Measurements from ENCODE around the gene ADD3. TPM values are rescaled to one million over a fixed set of nuclear protein-coding genes. Genes with fewer than 3 reads are reported as not detected.
A peak's percentile ranks its signal among the peaks of the same experiment; 100 is the strongest.
"Not testable (repeated sequence)": the region's sequence is repeated elsewhere in the genome, so short reads cannot be mapped to it uniquely, and the experiment has no call there.

The ADD3 gene
- total RNA-seq, 1 experiment from 2014 or later: 14.1 TPM

DNA sequence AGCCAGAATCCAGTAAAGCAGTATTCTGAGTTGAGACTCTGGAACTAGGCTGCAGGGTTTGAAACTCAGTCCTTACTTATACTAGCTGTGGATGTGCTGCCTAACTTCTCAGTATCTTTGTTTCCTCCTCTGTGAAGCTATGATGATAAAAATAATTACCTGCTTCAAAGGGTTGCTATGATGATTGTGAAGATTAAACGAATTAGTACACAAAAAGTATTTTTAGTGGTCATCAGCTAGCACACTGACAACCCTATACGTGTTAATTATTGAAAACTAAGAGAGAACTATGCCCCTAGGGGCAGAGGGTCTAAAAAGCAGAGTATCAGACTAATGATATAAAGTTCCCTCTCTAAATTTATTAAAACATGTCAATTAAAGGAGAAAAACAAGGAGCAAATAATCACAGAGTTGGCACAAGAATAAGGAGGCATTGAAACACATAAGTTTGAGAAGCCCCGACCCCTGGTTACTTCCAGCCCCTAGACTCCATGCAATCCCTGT, 34.4 kb upstream of the ADD3 start:
- H3K36me3 ChIP-seq: no peaks in the 10 kb centered on the region
- H3K27me3 ChIP-seq: no peaks in the 10 kb centered on the region
- no peaks in the 10 kb centered on the region for H3K9me3 ChIP-seq
- no peak for DNase-seq
- no peak overlapping the region for H3K4me3 ChIP-seq

DNA sequence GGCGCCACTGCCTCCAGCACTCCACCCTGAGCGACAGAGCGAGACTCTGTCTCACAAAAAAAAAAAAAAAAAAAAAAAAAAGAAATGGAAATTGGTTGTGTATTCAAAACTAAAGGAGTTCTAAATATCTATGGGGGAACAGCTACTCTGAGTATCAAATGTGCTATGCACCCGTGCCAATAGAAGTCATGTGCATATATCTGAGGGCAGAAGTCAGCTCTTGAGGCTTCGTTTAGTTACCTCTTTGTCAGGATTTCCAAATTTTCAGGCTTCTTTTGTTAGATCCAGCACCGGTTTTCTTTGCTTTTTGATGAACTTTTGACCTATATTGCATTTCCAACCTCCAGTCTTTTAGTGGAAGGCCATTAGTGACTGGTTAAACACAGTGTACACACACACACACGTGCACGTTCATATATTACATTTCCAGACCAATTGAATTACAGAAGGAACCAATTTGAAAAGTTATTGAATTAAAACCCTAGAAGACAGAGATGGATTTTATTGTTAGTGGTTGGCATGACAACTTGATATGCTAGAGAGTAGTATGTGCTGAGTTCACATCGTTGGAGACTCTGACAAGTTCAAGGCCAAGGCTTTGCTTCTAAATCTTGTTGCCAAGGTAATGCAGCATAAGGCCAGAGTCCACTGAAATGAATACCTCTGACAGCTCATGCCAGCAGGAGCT, 33.1 kb upstream of the ADD3 start:
- DNase-seq: no peak
- H3K36me3 ChIP-seq: no peaks in the 10 kb centered on the region

DNA sequence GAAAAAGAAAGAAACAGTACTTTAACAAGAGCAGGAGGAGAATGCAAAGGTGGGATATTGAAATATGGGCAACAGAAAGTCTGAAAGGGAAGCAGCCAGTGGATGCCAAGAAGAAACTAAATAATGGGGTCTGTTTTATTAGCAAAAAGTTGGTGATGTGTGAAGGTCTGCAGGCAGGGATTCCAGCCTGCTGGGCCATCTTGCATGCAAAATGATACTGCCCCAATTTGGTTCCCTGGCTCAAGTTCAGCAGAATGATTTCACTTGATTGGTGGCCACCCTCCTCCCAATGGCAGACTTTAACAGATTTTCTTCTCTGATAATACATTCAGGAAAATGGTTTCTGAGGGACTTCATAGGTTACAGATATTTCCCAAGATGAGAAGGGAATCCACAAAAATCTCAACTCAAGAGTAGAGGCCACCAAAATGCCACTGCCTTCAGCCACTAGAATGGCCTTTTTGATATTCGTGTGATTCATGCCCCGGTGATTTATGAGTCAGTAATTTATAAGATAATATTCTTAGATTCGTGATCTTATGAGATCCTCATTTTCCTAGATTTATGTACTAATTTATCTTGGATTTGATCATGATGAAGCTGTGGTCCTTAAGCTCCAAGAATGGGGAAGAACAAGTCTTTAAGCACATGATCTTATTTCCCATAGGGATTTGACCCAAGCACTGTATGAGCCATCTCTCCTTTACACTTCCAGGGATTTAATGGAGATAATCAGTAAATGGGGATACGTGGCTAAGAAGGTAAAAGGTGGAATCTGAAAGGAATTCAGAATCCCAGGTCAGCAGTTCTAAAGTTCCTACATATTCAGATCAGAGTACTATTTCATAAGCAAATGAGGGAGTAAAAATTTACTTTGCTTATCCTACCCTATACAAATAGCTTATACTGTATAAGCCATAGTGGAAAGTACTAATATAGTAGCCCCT, 32.3 kb upstream of the ADD3 start:
- Histone ChIP-seq H3K27me3 (no peaks in the 10 kb centered on the region), H3K9me3 (no peaks in the 10 kb centered on the region), H3K36me3 (no peaks in the 10 kb centered on the region), H3K4me3 (no peak overlapping the region)
- DNase-seq: no peak

More for the DNA sequence above, 33.1 kb upstream of the ADD3 start:
- H3K9me3 ChIP-seq: no peaks in the 10 kb centered on the region
- no peak overlapping the region for H3K4me3 ChIP-seq
- H3K27me3 ChIP-seq: no peaks in the 10 kb centered on the region

DNA sequence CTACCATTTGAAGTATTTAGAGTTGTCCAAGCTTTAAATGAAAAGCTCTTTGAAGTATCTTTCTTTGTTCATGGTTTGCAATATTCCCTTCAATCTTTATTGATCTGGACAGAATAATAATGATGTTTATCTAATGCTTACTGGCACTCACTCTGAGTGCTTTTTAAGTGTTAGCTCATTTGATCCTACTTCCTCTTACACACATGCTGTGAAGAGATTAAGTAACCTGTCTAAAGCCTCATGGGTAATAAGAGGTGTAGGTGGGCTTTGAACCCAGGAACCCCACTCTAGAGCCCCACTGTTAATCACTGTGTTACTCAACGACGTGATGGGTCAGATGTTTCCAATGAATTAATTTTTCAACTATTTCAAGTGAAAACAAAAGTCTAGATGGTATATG, 31.1 kb upstream of the ADD3 start:
- Histone ChIP-seq H3K4me3 (no peak overlapping the region), H3K9me3 (no peaks in the 10 kb centered on the region), H3K27me3 (no peaks in the 10 kb centered on the region), H3K36me3 (no peaks in the 10 kb centered on the region)
- no peak for DNase-seq

GRCh38 chr10:109977382-109977806, 30.4 kb upstream of the ADD3 start:
- no peaks in the 10 kb centered on the region for H3K36me3 ChIP-seq
- no peaks in the 10 kb centered on the region for H3K27me3 ChIP-seq
- H3K9me3 ChIP-seq: no peaks in the 10 kb centered on the region
- no peak for DNase-seq
- H3K4me3 ChIP-seq: no peak overlapping the region

- peak; percentile 47 for DNase-seq
These were observed 29.3 kb upstream of the ADD3 start for GRCh38 chr10:109978481-109978880.

GRCh38 chr10:109979215-109979614, 28.6 kb upstream of the ADD3 start:
- no peak for DNase-seq
- Histone ChIP-seq H3K36me3 (no peaks in the 10 kb centered on the region), H3K9me3 (no peaks in the 10 kb centered on the region), H3K27me3 (no peaks in the 10 kb centered on the region), H3K4me3 (no peak overlapping the region)

More at GRCh38 chr10:109978481-109978880, 29.3 kb upstream of the ADD3 start:
- Histone ChIP-seq H3K4me3 (no peak overlapping the region), H3K36me3 (no peaks in the 10 kb centered on the region), H3K27me3 (no peaks in the 10 kb centered on the region), H3K9me3 (no peaks in the 10 kb centered on the region)

- H3K4me3 ChIP-seq: no peak overlapping the region
- H3K36me3 ChIP-seq: no peaks in the 10 kb centered on the region
- peak; percentile 2 for DNase-seq
- H3K9me3 ChIP-seq: no peaks in the 10 kb centered on the region
- H3K27me3 ChIP-seq: no peaks in the 10 kb centered on the region
These were observed 26.1 kb upstream of the ADD3 start for GRCh38 chr10:109981650-109982049.

- H3K4me3 ChIP-seq: no peak overlapping the region
- no peak for DNase-seq
- H3K36me3 ChIP-seq: no peaks in the 10 kb centered on the region
- H3K27me3 ChIP-seq: no peaks in the 10 kb centered on the region
- H3K9me3 ChIP-seq: no peaks in the 10 kb centered on the region
These were observed 25.7 kb upstream of the ADD3 start for GRCh38 chr10:109982123-109982522.

- DNase-seq: no peak
- H3K4me3 ChIP-seq: no peak overlapping the region
- no peaks in the 10 kb centered on the region for H3K27me3 ChIP-seq
- no peaks in the 10 kb centered on the region for H3K9me3 ChIP-seq
- H3K36me3 ChIP-seq: no peaks in the 10 kb centered on the region
These were observed 25.0 kb upstream of the ADD3 start for GRCh38 chr10:109982812-109983211.

DNA sequence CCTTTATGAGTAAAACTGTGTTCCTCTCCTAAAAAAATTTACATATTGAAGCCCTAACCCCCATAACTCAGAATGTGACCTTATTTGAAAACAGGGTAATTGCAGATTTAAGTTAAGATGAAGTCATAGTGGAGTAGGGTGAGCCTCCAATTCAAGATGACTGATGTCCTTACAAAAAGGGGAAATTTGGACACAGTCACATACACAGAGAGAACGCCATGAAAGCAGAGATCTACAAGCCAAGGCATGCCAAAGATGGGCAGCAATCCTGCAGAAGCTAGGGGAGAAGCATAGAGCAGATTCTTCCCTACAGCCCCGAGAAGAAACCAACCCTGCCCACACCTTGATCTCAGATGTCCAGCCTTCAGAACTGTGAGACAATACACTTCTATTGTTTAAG, 23.8 kb upstream of the ADD3 start:
- no peaks in the 10 kb centered on the region for H3K36me3 ChIP-seq
- H3K9me3 ChIP-seq: no peaks in the 10 kb centered on the region
- H3K27me3 ChIP-seq: no peaks in the 10 kb centered on the region
- DNase-seq: no peak
- no peak overlapping the region for H3K4me3 ChIP-seq

GRCh38 chr10:109985768-109986167, 22.0 kb upstream of the ADD3 start:
- not testable (repeated sequence) for H3K27me3 ChIP-seq, H3K4me3 ChIP-seq, H3K9me3 ChIP-seq, H3K36me3 ChIP-seq, DNase-seq

GRCh38 chr10:109987452-109988211, 20.2 kb upstream of the ADD3 start:
- H3K36me3 ChIP-seq: no peaks in the 10 kb centered on the region
- no peak overlapping the region for H3K4me3 ChIP-seq
- H3K9me3 ChIP-seq: no peaks in the 10 kb centered on the region
- no peaks in the 10 kb centered on the region for H3K27me3 ChIP-seq
- no peak for DNase-seq

GRCh38 chr10:109988212-109988596, 19.6 kb upstream of the ADD3 start:
- DNase-seq: no peak
- Histone ChIP-seq H3K9me3 (no peaks in the 10 kb centered on the region), H3K27me3 (no peaks in the 10 kb centered on the region), H3K36me3 (no peaks in the 10 kb centered on the region), H3K4me3 (no peak overlapping the region)

GRCh38 chr10:109991266-109991855, 16.4 kb upstream of the ADD3 start:
- no peaks in the 10 kb centered on the region for H3K36me3 ChIP-seq
- no peak overlapping the region for H3K4me3 ChIP-seq
- no peak for DNase-seq
- H3K27me3 ChIP-seq: no peaks in the 10 kb centered on the region
- H3K9me3 ChIP-seq: no peaks in the 10 kb centered on the region

DNA sequence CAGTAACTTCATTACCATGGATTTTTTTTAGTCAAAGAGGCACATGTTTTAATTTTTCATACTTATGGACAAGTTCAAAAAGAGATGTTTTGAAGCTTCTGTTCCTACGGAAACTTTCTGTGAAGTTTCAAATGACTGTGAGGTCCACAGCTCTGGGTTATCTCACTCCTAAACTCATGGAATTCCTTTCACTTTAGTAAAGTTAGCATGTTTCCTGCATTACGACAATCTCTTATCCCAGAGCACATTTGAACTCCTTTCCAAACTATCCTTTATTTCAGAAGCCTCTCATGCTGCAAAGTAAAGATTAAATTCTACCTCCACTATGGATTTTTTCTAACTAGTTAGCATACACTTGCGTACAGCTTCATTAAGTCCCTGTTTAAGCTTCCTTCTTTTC, 15.3 kb upstream of the ADD3 start:
- Histone ChIP-seq H3K9me3 (no peaks in the 10 kb centered on the region), H3K36me3 (no peaks in the 10 kb centered on the region), H3K27me3 (no peaks in the 10 kb centered on the region), H3K4me3 (no peak overlapping the region)
- no peak for DNase-seq

Data from MG63 (cell line).